ENCODE data around the gene TGM2. TPM values are rescaled to one million over a fixed set of nuclear protein-coding genes. Genes with fewer than 3 reads are reported as not detected.

TGM2 gene
- polyA plus RNA-seq, 1 donor from 2014 or later = 7.1 TPM

GRCh38 chr20:38120625-38120988 lies 44.5 kb downstream of the TGM2 start:
- H3K4me1 Mint-ChIP-seq = peaks cover 0 to 12% (median 11%) of the 10 kb centered on the region in 3 donors
- H3K9me3 Mint-ChIP-seq = no peaks in the 10 kb centered on the region
- no peaks in the 10 kb centered on the region for H3K27me3 Mint-ChIP-seq
- H3K4me3 Mint-ChIP-seq = no peak overlapping the region
- no peaks in the 10 kb centered on the region for H3K36me3 Mint-ChIP-seq
- H3K27ac Mint-ChIP-seq = no peak overlapping the region

DNA sequence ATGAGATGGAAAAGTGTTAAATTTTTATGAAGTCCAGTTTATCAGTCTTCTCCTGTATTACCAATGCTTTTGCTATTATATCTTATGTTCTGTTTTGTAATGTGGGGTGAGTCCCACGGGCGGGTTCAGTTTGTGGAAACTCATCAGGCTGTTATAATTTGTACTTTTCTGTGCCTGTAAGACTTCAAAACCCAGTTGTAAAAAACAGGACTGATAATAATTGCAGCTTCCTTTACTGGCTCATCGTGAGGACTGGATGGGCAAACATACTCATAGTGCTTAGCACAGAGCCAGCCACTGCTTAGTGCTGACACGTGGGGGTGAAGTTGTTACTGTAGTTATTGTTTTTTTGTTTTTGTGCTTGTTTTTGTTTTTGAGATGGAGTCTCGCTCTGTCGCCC lies 45.6 kb downstream of the TGM2 start:
- Mint-ChIP-seq H3K4me1 (peaks cover 3 to 14% (median 12%) of the 10 kb centered on the region in 3 donors), H3K27ac (no peak overlapping the region), H3K27me3 (no peaks in the 10 kb centered on the region), H3K36me3 (no peaks in the 10 kb centered on the region), H3K4me3 (no peak overlapping the region), H3K9me3 (no peaks in the 10 kb centered on the region)

DNA sequence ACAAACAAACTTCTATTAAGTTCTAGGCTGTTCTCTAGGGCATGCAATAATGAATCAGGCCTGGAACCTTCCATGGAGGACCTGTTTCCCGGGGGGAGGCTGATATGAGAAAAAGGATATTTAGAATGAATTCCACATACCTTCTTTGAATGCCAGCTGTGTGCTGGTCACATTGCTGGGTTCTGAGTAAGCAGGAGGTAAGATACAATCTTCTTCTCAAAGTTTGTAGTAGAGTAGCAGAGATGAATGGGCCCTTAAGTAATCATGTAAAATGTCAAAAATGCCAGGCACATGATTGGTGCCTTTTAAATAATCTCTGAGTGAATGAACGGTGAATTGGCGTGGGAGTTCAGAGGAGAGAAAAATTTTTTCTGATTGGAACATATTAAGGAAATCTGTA lies 47.4 kb downstream of the TGM2 start:
- no peak overlapping the region for H3K4me3 Mint-ChIP-seq
- peaks cover 3 to 18% (median 13%) of the 10 kb centered on the region in 3 donors for H3K4me1 Mint-ChIP-seq
- no peaks in the 10 kb centered on the region for H3K36me3 Mint-ChIP-seq
- no peaks in the 10 kb centered on the region for H3K9me3 Mint-ChIP-seq
- H3K27me3 Mint-ChIP-seq = no peaks in the 10 kb centered on the region
- no peak overlapping the region for H3K27ac Mint-ChIP-seq

DNA sequence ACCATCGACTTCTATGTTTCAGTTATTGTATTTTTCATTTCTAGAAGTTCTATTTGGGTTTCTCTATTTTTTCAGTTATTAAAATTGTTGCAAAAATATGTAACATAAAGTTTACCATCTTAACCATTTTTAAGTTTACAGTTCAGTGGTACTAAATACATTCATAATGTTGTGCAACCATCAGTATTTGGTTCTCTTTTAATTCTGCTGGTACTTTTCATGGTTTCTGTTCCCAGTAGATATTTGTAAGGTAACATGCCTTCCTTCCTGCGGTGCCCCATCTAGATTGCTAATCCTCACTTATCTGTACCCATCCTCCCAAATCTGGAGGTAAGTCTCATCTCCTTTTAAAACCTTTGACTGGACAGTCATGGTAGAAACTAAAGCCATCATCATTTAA lies 47.9 kb downstream of the TGM2 start:
- no peaks in the 10 kb centered on the region for H3K9me3 Mint-ChIP-seq
- H3K36me3 Mint-ChIP-seq = no peaks in the 10 kb centered on the region
- H3K27me3 Mint-ChIP-seq = no peaks in the 10 kb centered on the region
- H3K27ac Mint-ChIP-seq = no peak overlapping the region
- no peak overlapping the region for H3K4me3 Mint-ChIP-seq
- H3K4me1 Mint-ChIP-seq = peaks cover 3 to 18% (median 12%) of the 10 kb centered on the region in 3 donors

DNA sequence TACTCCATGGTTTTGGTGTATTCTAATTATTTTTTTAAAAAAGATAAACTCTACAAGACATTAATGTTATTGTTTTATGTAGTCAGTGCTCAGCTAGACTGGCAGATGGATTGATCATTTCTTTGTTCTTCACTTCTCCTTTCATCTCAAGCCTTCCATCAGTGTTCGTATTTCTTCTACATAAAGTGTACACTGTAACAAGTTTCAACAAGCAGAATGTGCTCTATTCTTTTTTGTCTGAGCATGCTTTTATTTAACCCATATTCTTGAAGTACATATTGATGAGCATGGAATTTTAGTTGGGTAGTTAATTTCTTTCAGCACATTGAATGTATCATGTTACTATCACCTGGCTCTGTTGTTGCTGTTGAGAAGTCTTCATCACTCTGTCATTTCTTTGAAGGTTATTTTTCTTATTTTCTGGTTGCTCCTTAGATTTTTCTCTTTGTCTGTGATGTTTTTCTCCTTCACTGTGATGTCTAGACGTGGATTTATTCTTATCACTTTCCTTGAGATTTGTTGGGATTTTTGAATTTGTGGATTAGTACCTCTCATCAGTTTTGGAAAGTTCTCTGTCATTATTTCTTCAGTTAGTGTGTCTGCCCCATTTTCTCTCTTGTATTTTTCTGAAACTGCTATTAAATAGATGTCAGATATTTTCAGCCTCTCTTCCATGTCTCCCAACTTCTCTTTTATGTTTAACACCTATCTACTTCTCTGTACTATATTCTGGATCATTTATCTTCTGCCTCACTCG lies 48.5 kb downstream of the TGM2 start:
- Mint-ChIP-seq H3K27ac (peak overlapping the region in 1 of 3 donors; percentile 14), H3K4me1 (peaks cover 4 to 18% (median 12%) of the 10 kb centered on the region in 3 donors), H3K4me3 (no peak overlapping the region), H3K9me3 (no peaks in the 10 kb centered on the region), H3K36me3 (no peaks in the 10 kb centered on the region), H3K27me3 (no peaks in the 10 kb centered on the region)

DNA sequence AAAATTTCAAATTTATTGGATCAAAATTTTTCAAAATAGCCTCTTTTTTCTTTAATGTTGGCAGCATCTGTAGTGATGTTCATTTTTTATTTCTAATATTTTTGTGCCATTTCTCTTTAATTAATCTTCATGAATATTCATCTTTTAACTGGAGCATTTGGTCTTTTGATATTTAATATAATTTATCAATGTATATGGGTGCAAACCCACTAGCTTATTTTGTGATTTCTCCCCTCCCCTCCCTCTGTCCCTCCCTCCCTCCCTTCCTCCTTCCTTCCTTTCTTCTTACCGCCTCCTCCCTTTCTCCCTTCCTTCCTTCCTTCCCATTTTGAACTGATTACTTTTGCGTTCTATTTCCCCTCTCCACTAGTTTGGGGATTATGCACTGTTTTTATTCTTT lies 49.2 kb downstream of the TGM2 start:
- no peaks in the 10 kb centered on the region for H3K36me3 Mint-ChIP-seq
- H3K27me3 Mint-ChIP-seq = no peaks in the 10 kb centered on the region
- no peak overlapping the region for H3K4me3 Mint-ChIP-seq
- H3K9me3 Mint-ChIP-seq = no peaks in the 10 kb centered on the region
- peaks cover 4 to 18% (median 12%) of the 10 kb centered on the region in 3 donors for H3K4me1 Mint-ChIP-seq
- H3K27ac Mint-ChIP-seq = no peak overlapping the region

DNA sequence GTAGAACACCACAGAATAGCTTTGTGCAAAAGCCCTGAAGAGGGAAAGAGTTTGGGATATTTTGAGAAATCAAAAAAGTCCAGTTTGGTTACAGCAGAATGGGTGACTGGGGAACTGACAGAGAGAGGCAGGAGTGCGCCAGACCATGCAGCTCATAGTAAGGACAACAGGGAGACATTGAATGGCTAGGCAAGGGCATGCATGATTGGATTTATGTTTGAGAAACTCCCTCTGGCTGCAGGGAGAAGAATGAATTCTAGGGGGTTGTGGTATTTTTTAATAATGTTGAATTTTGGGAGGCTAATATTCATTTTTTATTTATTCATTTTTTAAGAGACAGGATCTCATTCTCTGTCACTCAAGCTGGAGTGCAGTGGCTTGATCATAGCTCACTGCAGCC lies 49.9 kb downstream of the TGM2 start:
- Mint-ChIP-seq H3K36me3 (peaks cover 2% of the 10 kb centered on the region), H3K4me3 (no peak overlapping the region), H3K27me3 (no peaks in the 10 kb centered on the region), H3K4me1 (peaks cover 4 to 18% (median 12%) of the 10 kb centered on the region in 3 donors), H3K9me3 (peaks cover 0 to 1% (median 0%) of the 10 kb centered on the region in 3 donors), H3K27ac (no peak overlapping the region)

DNA sequence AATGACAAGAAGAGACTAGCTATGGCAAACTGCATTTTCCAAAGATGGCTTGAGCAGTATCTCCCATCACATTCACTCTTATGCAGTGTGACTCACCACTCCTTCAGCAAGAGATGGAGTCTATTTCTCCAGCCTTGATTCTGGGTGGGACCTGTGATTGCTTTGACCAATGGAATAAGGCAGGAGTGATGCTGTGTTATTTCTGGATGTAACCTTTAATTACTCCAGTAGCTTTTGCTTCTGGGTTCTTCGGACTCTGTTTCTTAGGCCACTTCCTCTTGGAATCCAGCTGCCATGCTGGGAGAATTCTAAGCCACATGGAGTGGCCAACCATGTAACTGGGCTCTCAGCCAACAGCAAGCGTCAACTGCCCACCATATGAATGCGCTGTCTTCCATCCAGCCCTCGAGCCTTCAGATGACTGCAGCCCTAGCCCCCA lies 50.7 kb downstream of the TGM2 start:
- H3K27ac Mint-ChIP-seq = no peak overlapping the region
- H3K4me1 Mint-ChIP-seq = peaks cover 4 to 18% (median 12%) of the 10 kb centered on the region in 3 donors
- no peak overlapping the region for H3K4me3 Mint-ChIP-seq
- H3K36me3 Mint-ChIP-seq = peaks cover 2% of the 10 kb centered on the region
- no peaks in the 10 kb centered on the region for H3K27me3 Mint-ChIP-seq
- peaks cover 0 to 1% (median 0%) of the 10 kb centered on the region in 3 donors for H3K9me3 Mint-ChIP-seq

- Mint-ChIP-seq H3K36me3 (peaks cover 2% of the 10 kb centered on the region), H3K27me3 (no peaks in the 10 kb centered on the region), H3K4me1 (peaks cover 4 to 18% (median 12%) of the 10 kb centered on the region in 3 donors), H3K27ac (peak overlapping the region in 2 of 3 donors; percentile 1 to 18), H3K9me3 (peaks cover 0 to 1% (median 0%) of the 10 kb centered on the region in 3 donors), H3K4me3 (no peak overlapping the region)
Measured at GRCh38 chr20:38113401-38114325, 51.4 kb downstream of the TGM2 start.

- Mint-ChIP-seq H3K27ac (no peak overlapping the region), H3K4me3 (no peak overlapping the region), H3K36me3 (peaks cover 2% of the 10 kb centered on the region), H3K9me3 (peaks cover 0 to 1% (median 0%) of the 10 kb centered on the region in 3 donors), H3K4me1 (peaks cover 4 to 18% (median 12%) of the 10 kb centered on the region in 3 donors), H3K27me3 (no peaks in the 10 kb centered on the region)
Measured at GRCh38 chr20:38112930-38113294, 52.2 kb downstream of the TGM2 start.

- peaks cover 2% of the 10 kb centered on the region for H3K36me3 Mint-ChIP-seq
- no peak overlapping the region for H3K4me3 Mint-ChIP-seq
- peaks cover 4 to 17% (median 12%) of the 10 kb centered on the region in 3 donors for H3K4me1 Mint-ChIP-seq
- H3K27ac Mint-ChIP-seq = no peak overlapping the region
- no peaks in the 10 kb centered on the region for H3K27me3 Mint-ChIP-seq
- peaks cover 0 to 1% (median 0%) of the 10 kb centered on the region in 3 donors for H3K9me3 Mint-ChIP-seq
Measured at GRCh38 chr20:38112261-38112929, 52.7 kb downstream of the TGM2 start.

- peaks cover 2% of the 10 kb centered on the region for H3K36me3 Mint-ChIP-seq
Measured at GRCh38 chr20:38111366-38112232, 53.5 kb downstream of the TGM2 start.

DNA sequence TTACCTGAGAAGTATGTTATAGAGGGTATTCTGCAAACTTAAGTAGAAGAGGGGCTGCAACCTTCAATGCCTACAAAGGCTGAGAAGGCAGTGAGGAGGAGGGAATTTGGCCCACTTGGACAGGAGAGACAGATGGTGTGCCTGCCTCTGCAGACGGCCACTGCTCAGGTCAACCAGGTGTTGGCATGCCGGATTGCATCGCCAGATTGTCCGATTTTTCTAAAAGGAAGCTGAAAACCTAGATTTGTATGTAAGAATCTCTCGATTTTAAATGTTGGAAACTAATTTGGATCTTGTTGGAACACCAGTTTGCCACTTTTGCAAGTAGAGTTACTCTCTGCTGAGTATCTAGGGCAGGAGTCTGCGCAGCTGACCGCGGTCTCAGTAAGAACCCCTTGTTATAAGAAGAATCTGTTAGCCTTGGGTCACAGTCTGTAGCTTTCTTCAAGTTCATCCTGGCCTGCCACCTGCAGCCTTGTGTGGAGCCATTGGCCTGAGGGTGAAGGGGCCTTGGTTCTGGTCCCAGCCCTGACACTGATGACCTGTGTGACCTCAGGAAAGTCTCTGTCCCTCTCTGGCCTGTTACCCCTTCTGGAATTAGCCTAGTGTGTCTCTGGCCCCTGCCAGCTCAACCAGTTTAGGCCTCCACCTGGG lies 54.4 kb downstream of the TGM2 start:
- peak overlapping the region in 1 of 3 donors; percentile 4 for H3K27ac Mint-ChIP-seq

More at GRCh38 chr20:38111366-38112232, 53.5 kb downstream of the TGM2 start:
- Mint-ChIP-seq H3K9me3 (peaks cover 0 to 1% (median 0%) of the 10 kb centered on the region in 3 donors), H3K27me3 (no peaks in the 10 kb centered on the region), H3K27ac (no peak overlapping the region), H3K4me1 (peaks cover 4 to 9% (median 6%) of the 10 kb centered on the region in 3 donors), H3K4me3 (no peak overlapping the region)

More for the DNA sequence above, 54.4 kb downstream of the TGM2 start:
- Mint-ChIP-seq H3K4me1 (peaks cover 4 to 6% (median 5%) of the 10 kb centered on the region in 3 donors), H3K27me3 (no peaks in the 10 kb centered on the region), H3K4me3 (no peak overlapping the region), H3K9me3 (peaks cover 0 to 1% (median 0%) of the 10 kb centered on the region in 3 donors), H3K36me3 (peaks cover 2% of the 10 kb centered on the region)
